Measurements from ENCODE around the gene IL17F.

Gene IL17F

GRCh38 chr6:52254731-52255378 is 10.6 kb upstream of the IL17F start:
- TF ChIP-seq FOXK2 (IDR thresholded peaks at IDR 0.05) (no peak), TARDBP (IDR thresholded peaks at IDR 0.05) (no peak), LEF1 (IDR thresholded peaks at IDR 0.05; ENCODE audit: borderline replicate concordance) (no peak), FOXA1 (IDR thresholded peaks at IDR 0.05) (no peak), CTBP1 (IDR thresholded peaks at IDR 0.05; ENCODE audit: borderline replicate concordance) (no peak), SP1 (IDR thresholded peaks at IDR 0.05) (no peak), BHLHE40 (IDR thresholded peaks at IDR 0.05; ENCODE audit: borderline replicate concordance) (no peak), NFRKB (IDR thresholded peaks at IDR 0.05) (no peak), FOXM1 (IDR thresholded peaks at IDR 0.05; ENCODE audit: borderline replicate concordance) (no peak), SUZ12 (IDR thresholded peaks at IDR 0.05) (no peak), ZNF384 (IDR thresholded peaks at IDR 0.05) (no peak), HDGF (IDR thresholded peaks at IDR 0.05; ENCODE audit: borderline replicate concordance) (no peak), L3MBTL2 (conservative IDR thresholded peaks at IDR 0.05) (no peak), ELF4 (IDR thresholded peaks at IDR 0.05) (no peak), PKNOX1 (IDR thresholded peaks at IDR 0.05) (no peak), ARNT (IDR thresholded peaks at IDR 0.05) (no peak)
- DNase-seq (ENCODE audit: extremely low spot score) = no peak
- ChIA-PET CTCF (interaction anchor here (1.1 kb wide), 1 partner anchor 9 kb away, joined by 4 read pairs; no protein-coding TSS in a partner anchor), POLR2A (interaction anchor here (1.0 kb wide), 2 partner anchors 29 to 30 kb away, joined by 3 to 4 read pairs; partner anchors contain the start of gene MCM3)

GRCh38 chr6:52253494-52253893 is 9.2 kb upstream of the IL17F start:
- no peak for TF ChIP-seq ARNT (IDR thresholded peaks at IDR 0.05)
- no peak for TF ChIP-seq L3MBTL2 (conservative IDR thresholded peaks at IDR 0.05)
- no peak for TF ChIP-seq BHLHE40 (IDR thresholded peaks at IDR 0.05; ENCODE audit: borderline replicate concordance)
- no peak for TF ChIP-seq HDGF (IDR thresholded peaks at IDR 0.05; ENCODE audit: borderline replicate concordance)
- no peak for TF ChIP-seq FOXM1 (IDR thresholded peaks at IDR 0.05; ENCODE audit: borderline replicate concordance)
- TF ChIP-seq PKNOX1 (IDR thresholded peaks at IDR 0.05) = no peak
- TF ChIP-seq ZNF384 (IDR thresholded peaks at IDR 0.05) = no peak
- TF ChIP-seq SUZ12 (IDR thresholded peaks at IDR 0.05) = no peak
- no peak for TF ChIP-seq CTBP1 (IDR thresholded peaks at IDR 0.05; ENCODE audit: borderline replicate concordance)
- no peak for TF ChIP-seq NFRKB (IDR thresholded peaks at IDR 0.05)
- no peak for TF ChIP-seq TARDBP (IDR thresholded peaks at IDR 0.05)
- TF ChIP-seq FOXA1 (IDR thresholded peaks at IDR 0.05) = no peak
- no peak for DNase-seq (ENCODE audit: extremely low spot score)
- ChIA-PET CTCF (no interaction called here), POLR2A (no interaction called here)

GRCh38 chr6:52251113-52251512 is 6.8 kb upstream of the IL17F start:
- DNase-seq (ENCODE audit: extremely low spot score) = no peak
- ChIA-PET POLR2A (interaction anchor here (1.5 kb wide), 1 partner anchor 34 kb away, joined by 3 read pairs; the partner anchor contains the start of gene MCM3), CTCF (interaction anchor here (0.9 to 1.7 kb wide), 2 partner anchors 13 to 17 kb away, joined by 3 to 5 read pairs; no protein-coding TSS in a partner anchor)
- TF ChIP-seq CTBP1 (IDR thresholded peaks at IDR 0.05; ENCODE audit: borderline replicate concordance) (no peak), L3MBTL2 (conservative IDR thresholded peaks at IDR 0.05) (no peak), SP1 (IDR thresholded peaks at IDR 0.05) (no peak), FOXM1 (IDR thresholded peaks at IDR 0.05; ENCODE audit: borderline replicate concordance) (no peak), TARDBP (IDR thresholded peaks at IDR 0.05) (no peak), SUZ12 (IDR thresholded peaks at IDR 0.05) (no peak), FOXK2 (IDR thresholded peaks at IDR 0.05) (no peak), FOXA1 (IDR thresholded peaks at IDR 0.05) (no peak), HDGF (IDR thresholded peaks at IDR 0.05; ENCODE audit: borderline replicate concordance) (no peak), LEF1 (IDR thresholded peaks at IDR 0.05; ENCODE audit: borderline replicate concordance) (no peak), BHLHE40 (IDR thresholded peaks at IDR 0.05; ENCODE audit: borderline replicate concordance) (no peak), NFRKB (IDR thresholded peaks at IDR 0.05) (no peak)

GRCh38 chr6:52249078-52249477 is 4.8 kb upstream of the IL17F start:
- ChIA-PET POLR2A (no interaction called here), CTCF (interaction anchor here (1.0 kb wide), 1 partner anchor 10 kb away, joined by 4 read pairs; no protein-coding TSS in a partner anchor)
- DNase-seq (ENCODE audit: extremely low spot score) = no peak
- TF ChIP-seq HDGF (IDR thresholded peaks at IDR 0.05; ENCODE audit: borderline replicate concordance) (no peak), CTBP1 (IDR thresholded peaks at IDR 0.05; ENCODE audit: borderline replicate concordance) (no peak), SP1 (IDR thresholded peaks at IDR 0.05) (no peak), ELF4 (IDR thresholded peaks at IDR 0.05) (no peak), SUZ12 (IDR thresholded peaks at IDR 0.05) (no peak), LEF1 (IDR thresholded peaks at IDR 0.05; ENCODE audit: borderline replicate concordance) (no peak), FOXK2 (IDR thresholded peaks at IDR 0.05) (no peak), FOXA1 (IDR thresholded peaks at IDR 0.05) (no peak), PKNOX1 (IDR thresholded peaks at IDR 0.05) (no peak), ZNF384 (IDR thresholded peaks at IDR 0.05) (no peak), ARNT (IDR thresholded peaks at IDR 0.05) (no peak), FOXM1 (IDR thresholded peaks at IDR 0.05; ENCODE audit: borderline replicate concordance) (no peak), TARDBP (IDR thresholded peaks at IDR 0.05) (no peak), BHLHE40 (IDR thresholded peaks at IDR 0.05; ENCODE audit: borderline replicate concordance) (no peak), NFRKB (IDR thresholded peaks at IDR 0.05) (no peak), L3MBTL2 (conservative IDR thresholded peaks at IDR 0.05) (no peak)

GRCh38 chr6:52245425-52245824 is 1.1 kb upstream of the IL17F start:
- DNase-seq (ENCODE audit: extremely low spot score) = no peak
- ChIA-PET POLR2A (no interaction called here), CTCF (no interaction called here)
- TF ChIP-seq LEF1 (IDR thresholded peaks at IDR 0.05; ENCODE audit: borderline replicate concordance) (no peak), ZNF384 (IDR thresholded peaks at IDR 0.05) (no peak), SP1 (IDR thresholded peaks at IDR 0.05) (no peak), ELF4 (IDR thresholded peaks at IDR 0.05) (no peak), ARNT (IDR thresholded peaks at IDR 0.05) (no peak)

Data from HEK293T (cell line).